Activated CD4-positive, alpha-beta T cell treated with anti-CD3 and anti-CD28 coated beads, Interleukin-2, Interleukin-6, amounts not matched to agents 100 ng/mL and 50 ng/mL, durations not matched to agents 16 hours and 8 hours (primary cell): ENCODE measurements around the gene SELENON.
A peak's percentile ranks its signal among the peaks of the same experiment; 100 is the strongest.

Experiments used
- DNase-seq: peaks from one replicate; pipeline ENCODE4 v3.0.0-alpha.2; 2020

SELENON gene

GRCh38 chr1:25770541-25771220 is 29.3 kb upstream of the SELENON start:
- DNase-seq: no peak

DNA sequence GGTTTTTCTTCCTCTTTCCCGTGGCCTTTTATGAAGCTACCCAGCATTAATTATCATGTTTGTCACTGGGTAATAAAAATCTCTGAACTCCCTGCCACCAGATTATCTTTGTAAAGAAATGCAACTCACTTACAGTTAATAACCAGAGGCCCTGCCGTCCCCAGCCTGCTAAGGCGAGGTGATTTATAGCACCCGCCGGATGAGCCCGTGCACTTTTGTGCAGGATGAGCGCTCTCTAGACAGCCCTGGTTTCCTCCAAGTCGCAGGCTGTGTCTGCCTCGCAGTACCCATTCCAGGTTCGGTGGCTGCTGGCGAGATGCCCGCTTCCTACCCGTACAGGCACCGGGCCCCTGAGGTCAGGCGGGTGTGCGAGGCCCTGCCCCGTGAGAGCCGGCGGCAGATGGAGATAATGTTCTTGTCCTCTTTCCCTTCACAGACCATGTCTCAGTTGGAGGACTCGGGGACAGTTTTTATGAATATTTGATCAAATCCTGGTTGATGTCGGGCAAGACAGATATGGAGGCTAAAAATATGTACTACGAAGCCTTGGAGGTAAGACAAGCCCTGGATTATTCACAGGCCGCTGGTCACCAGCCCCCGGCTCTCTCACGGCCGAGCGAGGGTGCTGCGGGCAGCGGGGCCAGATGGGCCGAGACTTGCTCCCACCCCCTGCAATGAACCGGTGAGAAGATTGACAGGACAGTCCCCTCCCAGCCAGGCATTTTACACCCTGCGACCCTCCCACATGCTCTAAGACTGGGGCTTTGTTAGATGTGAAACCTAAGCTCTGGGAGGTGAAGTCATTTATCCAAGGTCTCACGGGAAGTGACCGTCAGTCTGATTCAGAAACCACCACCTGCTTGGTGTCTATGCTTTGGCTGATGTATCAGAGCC is 28.5 kb upstream of the SELENON start:
- no peak for DNase-seq

DNA sequence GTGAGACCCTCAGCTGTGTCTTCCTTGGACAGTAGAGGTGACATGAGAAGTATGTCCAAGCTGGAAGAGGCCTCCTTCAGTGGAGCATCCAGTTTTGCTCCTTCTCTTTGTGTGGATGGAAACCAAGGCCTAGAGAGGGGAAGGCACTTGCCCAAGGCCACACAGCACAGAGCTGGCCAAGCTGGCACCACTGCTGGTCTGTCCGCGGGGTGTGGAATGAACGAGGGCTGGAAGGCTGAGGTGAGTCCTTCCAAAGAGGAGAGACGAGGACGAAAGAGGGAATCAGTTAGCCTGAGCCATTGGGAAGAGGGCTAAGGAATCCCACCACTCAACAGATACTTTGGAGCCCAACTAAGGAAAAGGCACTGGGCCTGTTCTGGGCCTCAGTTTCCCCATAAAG is 27.8 kb upstream of the SELENON start:
- no peak for DNase-seq

GRCh38 chr1:25772692-25773245 is 27.2 kb upstream of the SELENON start:
- no peak for DNase-seq

DNA sequence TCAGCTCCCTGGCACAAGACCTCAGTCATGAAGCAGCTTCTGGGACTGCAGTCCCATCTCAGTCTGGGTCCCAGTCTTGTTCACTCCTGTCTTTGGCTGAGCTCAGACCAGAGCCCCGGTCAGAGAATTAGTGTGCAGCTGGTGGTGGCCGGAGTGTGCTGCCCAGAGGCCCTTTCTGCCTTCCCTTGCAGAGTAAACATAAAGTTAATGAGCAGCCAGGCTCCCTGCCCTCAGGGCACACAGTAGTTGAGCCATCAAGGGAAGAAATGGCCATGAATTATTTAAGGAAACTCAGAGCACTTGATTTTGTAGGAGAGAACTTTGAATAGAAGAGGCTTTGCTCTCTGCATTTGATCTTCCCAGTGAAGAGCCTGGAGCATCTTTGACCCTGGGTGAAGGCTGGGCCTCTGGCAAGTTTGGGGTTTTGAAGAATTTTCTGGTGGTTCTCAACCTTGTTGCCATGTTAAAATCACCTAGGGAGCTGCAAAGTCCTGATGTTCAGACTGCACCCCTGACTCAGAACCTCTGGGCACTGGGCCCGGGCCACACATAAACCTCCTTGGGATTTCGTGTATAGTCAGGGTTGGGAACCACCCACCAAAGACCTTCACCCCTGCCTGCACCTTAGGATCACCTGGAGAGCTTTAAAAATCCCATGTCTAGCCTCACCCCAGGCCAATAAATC is 26.4 kb upstream of the SELENON start:
- DNase-seq: no peak

DNA sequence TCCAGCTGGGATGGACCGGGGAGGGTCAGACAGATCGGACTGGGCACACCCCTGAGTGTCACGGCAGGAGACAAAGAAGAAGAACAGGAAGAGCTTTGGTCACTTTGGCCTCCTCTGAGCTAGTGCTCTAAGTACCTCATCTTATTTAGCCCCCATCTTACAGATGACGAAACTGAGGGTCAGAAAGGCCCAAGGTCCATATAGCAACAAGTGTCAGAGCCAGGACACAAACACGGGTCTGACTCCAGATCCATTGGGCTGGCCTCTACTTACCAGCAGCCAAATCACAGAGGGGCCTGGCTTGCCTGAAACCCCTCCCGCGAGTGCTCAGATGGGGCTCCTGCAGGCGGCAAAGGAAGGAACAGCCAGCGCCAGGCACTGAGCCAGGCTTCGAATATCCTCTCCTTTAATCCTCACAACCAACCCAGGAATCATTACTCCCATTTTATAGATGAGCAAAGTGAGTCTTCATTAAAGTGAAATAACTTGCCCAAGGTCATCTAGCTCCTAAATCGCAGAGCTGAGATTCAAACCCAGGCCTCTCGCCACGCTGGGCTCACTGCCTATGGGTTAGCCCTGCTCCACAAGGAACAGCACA is 25.7 kb upstream of the SELENON start:
- DNase-seq: no peak

DNA sequence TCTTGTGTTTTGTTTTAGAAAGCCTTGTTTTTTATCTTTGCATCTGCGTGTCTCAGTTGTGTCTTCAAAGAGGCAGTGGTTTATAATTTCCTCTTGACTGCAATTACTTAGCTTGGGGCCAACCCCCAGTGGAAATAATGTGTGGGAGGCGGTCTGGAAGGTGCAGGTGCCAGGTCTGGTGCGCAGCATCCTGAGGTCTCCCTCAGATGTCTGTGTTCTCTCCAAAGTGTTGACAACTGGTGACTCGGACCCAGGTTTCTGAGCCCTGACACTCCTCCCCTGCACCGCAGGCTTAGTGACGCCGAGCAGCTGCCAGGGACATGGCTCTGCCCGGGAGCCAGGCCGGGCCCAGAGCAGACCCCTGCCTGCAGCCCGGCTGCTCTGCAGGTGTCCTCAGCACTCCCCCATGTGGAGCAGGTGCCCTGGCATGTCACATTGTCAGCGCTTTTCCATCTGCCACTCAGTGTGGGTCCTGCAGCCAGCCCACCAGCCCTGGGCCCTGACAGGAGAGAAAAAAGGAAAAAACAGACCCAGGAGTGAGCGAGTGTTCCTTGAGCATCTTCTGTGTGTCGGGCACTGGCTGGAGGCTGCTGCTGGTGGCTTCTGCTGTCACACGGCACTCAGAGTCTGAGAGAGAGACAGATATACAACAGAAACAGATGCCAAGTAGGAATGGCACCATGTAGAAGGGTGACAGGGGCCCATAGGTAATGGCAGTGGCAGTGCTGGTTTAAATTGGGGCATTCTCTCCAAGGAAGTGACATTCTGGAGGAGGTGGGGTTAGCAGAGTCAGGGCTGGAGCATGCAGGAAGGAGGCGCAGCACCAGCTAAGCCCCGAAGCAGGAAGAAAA is 24.8 kb upstream of the SELENON start:
- peak; percentile 69 for DNase-seq

- DNase-seq: no peak
Measured at GRCh38 chr1:25779388-25779787, 20.6 kb upstream of the SELENON start.

DNA sequence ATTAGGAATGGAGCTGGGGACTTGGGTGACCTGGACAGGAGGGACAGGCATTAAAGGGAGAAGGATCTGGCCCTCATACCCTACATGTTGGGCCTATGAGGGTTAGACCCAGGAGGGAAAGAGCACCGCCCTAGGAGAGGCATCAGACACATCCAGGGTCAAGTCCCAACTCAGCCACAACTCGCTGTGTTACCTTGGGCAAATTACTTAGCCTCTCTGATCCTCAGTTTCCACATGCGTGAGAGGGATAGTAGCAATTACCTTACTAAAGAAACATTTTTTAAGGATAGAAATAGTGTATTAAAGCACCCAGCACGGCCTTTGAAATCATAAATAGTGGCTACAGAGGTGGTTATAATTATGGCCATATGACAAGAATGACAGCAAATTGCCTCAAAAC is 20.1 kb upstream of the SELENON start:
- no peak for DNase-seq

- no peak for DNase-seq
Measured at GRCh38 chr1:25780318-25781129, 19.5 kb upstream of the SELENON start.

DNA sequence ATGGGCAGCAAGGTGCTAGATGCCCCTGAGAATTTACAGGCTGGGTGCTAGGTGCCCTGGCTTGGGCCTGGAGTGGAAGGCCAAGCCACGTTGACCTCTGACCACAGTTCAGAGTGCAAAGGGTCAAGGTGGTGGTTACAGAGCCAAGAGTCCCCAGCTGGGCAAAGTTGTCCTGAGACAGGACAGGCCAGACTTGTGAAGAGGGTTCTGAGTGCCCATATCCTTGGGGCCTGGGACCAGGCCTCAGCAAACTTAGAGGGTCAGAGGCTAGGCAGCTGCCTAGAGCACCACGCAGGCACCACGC is 18.9 kb upstream of the SELENON start:
- DNase-seq: no peak

DNA sequence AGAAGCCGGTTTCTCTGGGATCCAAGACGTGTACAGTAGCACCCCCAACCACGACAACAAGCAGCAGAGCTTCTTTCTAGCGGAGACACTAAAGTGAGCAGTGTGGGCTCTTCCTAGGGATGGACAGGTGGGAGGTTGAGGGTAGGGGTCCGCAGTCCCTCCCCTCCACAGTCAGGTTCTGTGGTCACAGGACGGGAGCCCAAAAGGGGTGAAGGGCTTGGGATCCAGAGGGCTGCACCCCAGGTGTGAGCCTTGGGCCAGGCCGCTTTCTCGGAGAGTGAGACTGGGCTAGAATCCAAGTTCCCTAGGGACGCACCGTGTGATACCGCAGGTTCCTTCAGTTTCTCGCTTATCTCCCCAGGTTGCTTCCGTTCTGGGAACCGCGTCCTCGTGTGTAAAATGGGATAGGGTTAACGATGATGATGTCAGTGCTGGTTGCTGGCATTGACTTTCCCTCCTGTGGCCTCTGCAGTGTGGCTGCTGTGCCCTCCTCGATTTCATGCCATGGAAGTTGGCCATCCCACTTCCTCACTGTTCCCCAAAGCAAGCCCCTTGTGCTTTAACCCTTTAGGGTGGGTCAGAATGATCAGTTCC is 17.3 kb upstream of the SELENON start:
- no peak for DNase-seq

DNA sequence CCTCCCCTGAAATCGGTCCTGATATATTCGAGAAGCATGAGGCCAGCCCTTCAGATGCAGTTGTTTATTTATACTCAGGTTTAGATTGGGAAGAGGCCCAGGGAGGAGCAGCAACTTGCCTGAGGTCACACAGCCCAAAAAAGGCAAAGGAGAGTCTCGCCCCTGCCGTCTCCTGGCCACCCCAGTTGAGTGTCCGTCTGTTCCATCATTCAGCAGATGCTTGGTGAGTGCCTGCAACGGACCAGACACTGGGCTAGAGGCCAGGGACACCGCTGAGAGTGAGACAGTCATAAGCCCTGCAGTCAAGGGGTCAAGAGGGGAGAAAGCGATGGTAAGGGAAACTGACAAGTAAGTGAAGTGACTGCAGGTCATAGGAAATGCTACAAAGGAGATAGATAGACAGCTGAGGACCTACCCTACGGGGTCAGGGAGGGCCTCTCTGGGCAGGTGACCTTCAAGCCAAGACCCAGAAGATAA is 15.4 kb upstream of the SELENON start:
- DNase-seq: no peak

DNA sequence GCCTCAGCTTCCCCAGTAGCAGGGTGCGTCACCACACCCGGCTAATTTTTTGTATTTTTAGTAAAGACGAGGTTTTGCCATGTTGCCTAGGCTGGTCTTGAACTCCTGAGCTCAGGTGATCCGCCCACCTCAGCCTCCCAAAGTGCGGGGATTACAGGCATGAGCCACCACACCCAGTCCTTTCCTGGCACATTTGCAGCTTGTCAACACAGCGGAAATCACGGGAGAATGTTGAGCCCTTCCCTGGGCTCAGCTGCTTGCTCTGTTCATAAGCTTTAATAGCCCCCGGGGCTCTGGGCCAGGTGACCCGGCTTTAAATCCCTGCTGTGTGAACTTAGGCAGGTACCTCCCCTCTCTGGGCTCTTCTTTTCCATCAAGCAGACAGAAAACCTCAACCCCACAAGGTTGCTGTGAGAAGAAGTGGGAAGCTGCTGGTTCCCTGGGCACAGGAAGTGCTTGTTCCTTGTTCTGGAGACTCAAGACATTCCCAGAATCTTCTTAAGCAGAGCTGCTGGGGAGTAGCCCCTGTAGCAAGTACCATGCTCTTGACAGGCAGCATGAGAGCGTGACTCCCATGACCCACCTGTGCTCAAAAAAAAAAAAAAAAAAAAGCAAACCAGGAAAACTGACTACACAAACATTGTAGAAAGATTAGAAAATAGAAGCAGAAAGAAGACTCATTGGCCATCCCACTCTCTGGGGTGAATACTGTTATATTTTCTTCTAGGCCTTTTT is 14.5 kb upstream of the SELENON start:
- DNase-seq: no peak

- DNase-seq: no peak
Measured at GRCh38 chr1:25786887-25787759, 12.9 kb upstream of the SELENON start.

DNA sequence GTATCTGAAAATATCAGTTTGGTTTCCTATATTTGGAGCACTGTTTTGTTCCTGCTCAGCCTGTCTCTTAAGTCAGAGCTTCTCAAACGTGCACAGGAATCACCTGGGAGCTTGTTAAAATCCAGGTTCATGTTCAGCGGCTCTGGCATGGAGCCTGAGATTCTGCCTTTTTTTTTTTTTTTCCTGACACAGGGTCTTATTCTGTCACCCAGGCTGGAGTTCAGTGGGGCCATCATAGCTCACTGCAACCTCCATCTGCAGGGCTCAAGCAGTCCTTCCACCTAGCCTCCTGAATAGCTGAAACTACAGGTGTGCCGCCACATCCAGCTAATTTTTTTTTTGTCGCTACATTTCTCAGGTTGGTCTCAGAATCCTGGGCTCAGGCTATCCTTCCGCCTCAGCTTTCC is 12.2 kb upstream of the SELENON start:
- no peak for DNase-seq

GRCh38 chr1:25790472-25790871 is 9.5 kb upstream of the SELENON start:
- no peak for DNase-seq

DNA sequence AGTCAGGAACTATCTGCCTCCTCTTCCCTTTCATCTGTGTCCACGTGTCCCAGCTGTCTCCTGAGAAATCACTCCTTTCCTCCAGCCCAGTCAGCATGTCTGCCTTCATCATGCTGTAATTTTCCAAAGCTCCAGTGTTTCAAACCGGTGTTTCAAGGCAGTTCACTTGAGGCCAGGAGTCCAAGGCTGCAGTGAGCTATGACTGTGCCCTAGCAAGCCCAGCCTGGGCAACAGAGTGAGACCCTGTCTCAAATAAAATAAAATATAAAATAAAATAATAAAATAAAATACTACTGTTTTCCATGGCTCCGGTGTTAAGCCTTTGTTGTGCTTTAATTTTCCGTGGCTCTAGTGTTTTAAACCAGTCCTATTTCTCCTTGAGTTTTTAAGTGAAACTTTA is 7.9 kb upstream of the SELENON start:
- DNase-seq: no peak

GRCh38 chr1:25793585-25794170 is 6.3 kb upstream of the SELENON start:
- no peak for DNase-seq
